ENCODE measurements around the gene C10orf143. TPM values are rescaled to one million over a fixed set of nuclear protein-coding genes. Genes with fewer than 3 reads are reported as not detected.

C10orf143 gene
- total RNA-seq, 5 donors from 2014 or later (not counting 1 experiment from before 2014, with no cell fraction given), result 7.6 to 14.6 (median 12.3) TPM

- Mint-ChIP-seq H3K36me3 (peaks cover 7% of the 10 kb centered on the region), H3K27ac (no peak overlapping the region), H3K4me3 (no peak overlapping the region), H3K27me3 (peaks cover 0 to 3% of the 10 kb centered on the region in 2 donors), H3K9me3 (peaks cover 0 to 6% (median 0%) of the 10 kb centered on the region in 3 donors), H3K4me1 (no peaks in the 10 kb centered on the region)
- no peaks in the 10 kb centered on the region for H3K36me3 ChIP-seq (ENCODE audit: control insufficient read depth in 2 of 2, extremely low read depth in 1 of 2, insufficient read depth in 1 of 2, low read length in 1 of 2)
- H3K4me3 ChIP-seq (ENCODE audit: control insufficient read depth in 1 of 2, extremely low read depth in 1 of 2, low read length in 1 of 2), result no peak overlapping the region
- H3K9me3 ChIP-seq, result no peaks in the 10 kb centered on the region
- 89% methylated on average over 3 of the region's 3 CpGs for WGBS (ENCODE audit: insufficient coverage)
- no peaks in the 10 kb centered on the region for H3K4me1 ChIP-seq (ENCODE audit: control insufficient read depth in 1 of 2, extremely low read depth in 1 of 2, insufficient read depth in 2 of 2, low read length in 2 of 2)
- DNase-seq (no peak), ATAC-seq (replicated peaks in 1 of 4) (no peak)
- H3K27ac ChIP-seq (ENCODE audit: low read length), result no peak overlapping the region
- POLR2A ChIA-PET, result no interaction called here
- CTCF ChIA-PET, result no interaction called here
- H3K27me3 ChIP-seq (replicated peaks in 1 of 2; ENCODE audit: control insufficient read depth in 2 of 2, extremely low read depth in 1 of 2, insufficient read depth in 2 of 2, low read length in 1 of 2), result peaks cover 0 to 8% of the 10 kb centered on the region in 2 experiments
These were observed 56.6 kb downstream of the C10orf143 start for GRCh38 chr10:130054021-130054420.

GRCh38 chr10:130053561-130053960 lies 57.1 kb downstream of the C10orf143 start:
- peaks cover 0 to 3% of the 10 kb centered on the region in 2 donors for H3K27me3 Mint-ChIP-seq

GRCh38 chr10:130052193-130052592 lies 58.4 kb downstream of the C10orf143 start:
- no peaks in the 10 kb centered on the region for H3K9me3 ChIP-seq
- Mint-ChIP-seq H3K9me3 (peaks cover 0 to 6% (median 0%) of the 10 kb centered on the region in 3 donors), H3K4me1 (no peaks in the 10 kb centered on the region), H3K27ac (no peak overlapping the region), H3K27me3 (peaks cover 0 to 3% of the 10 kb centered on the region in 2 donors), H3K36me3 (peaks cover 6% of the 10 kb centered on the region), H3K4me3 (no peak overlapping the region)
- DNase-seq (no peak), ATAC-seq (replicated peaks in 1 of 4) (no peak)
- WGBS (ENCODE audit: insufficient coverage), result 81% methylated on average over 8 of the region's 9 CpGs
- no peak overlapping the region for H3K27ac ChIP-seq (ENCODE audit: low read length)
- H3K36me3 ChIP-seq (ENCODE audit: control insufficient read depth in 2 of 2, extremely low read depth in 1 of 2, insufficient read depth in 1 of 2, low read length in 1 of 2), result no peaks in the 10 kb centered on the region
- H3K4me3 ChIP-seq (ENCODE audit: control insufficient read depth in 1 of 2, extremely low read depth in 1 of 2, low read length in 1 of 2), result no peak overlapping the region
- H3K4me1 ChIP-seq (ENCODE audit: control insufficient read depth in 1 of 2, extremely low read depth in 1 of 2, insufficient read depth in 2 of 2, low read length in 2 of 2), result no peaks in the 10 kb centered on the region
- ChIA-PET POLR2A (no interaction called here), CTCF (no interaction called here)
- peaks cover 0 to 15% of the 10 kb centered on the region in 2 experiments for H3K27me3 ChIP-seq (replicated peaks in 1 of 2; ENCODE audit: control insufficient read depth in 2 of 2, extremely low read depth in 1 of 2, insufficient read depth in 2 of 2, low read length in 1 of 2)

More at GRCh38 chr10:130053561-130053960, 57.1 kb downstream of the C10orf143 start:
- Histone ChIP-seq H3K4me1 (ENCODE audit: control insufficient read depth in 1 of 2, extremely low read depth in 1 of 2, insufficient read depth in 2 of 2, low read length in 2 of 2) (no peaks in the 10 kb centered on the region), H3K27me3 (replicated peaks in 1 of 2; ENCODE audit: control insufficient read depth in 2 of 2, extremely low read depth in 1 of 2, insufficient read depth in 2 of 2, low read length in 1 of 2) (peaks cover 0 to 8% of the 10 kb centered on the region in 2 experiments), H3K36me3 (ENCODE audit: control insufficient read depth in 2 of 2, extremely low read depth in 1 of 2, insufficient read depth in 1 of 2, low read length in 1 of 2) (no peaks in the 10 kb centered on the region), H3K27ac (ENCODE audit: low read length) (no peak overlapping the region), H3K4me3 (ENCODE audit: control insufficient read depth in 1 of 2, extremely low read depth in 1 of 2, low read length in 1 of 2) (no peak overlapping the region), H3K9me3 (no peaks in the 10 kb centered on the region)
- 88% methylated on average over 11 of the region's 11 CpGs for WGBS (ENCODE audit: insufficient coverage)
- H3K9me3 Mint-ChIP-seq, result peaks cover 0 to 6% (median 0%) of the 10 kb centered on the region in 3 donors
- H3K36me3 Mint-ChIP-seq, result peaks cover 7% of the 10 kb centered on the region
- ChIA-PET CTCF (no interaction called here), POLR2A (no interaction called here)
- no peak overlapping the region for H3K4me3 Mint-ChIP-seq
- ATAC-seq (replicated peaks in 1 of 4) (no peak), DNase-seq (no peak)
- H3K27ac Mint-ChIP-seq, result no peak overlapping the region
- H3K4me1 Mint-ChIP-seq, result no peaks in the 10 kb centered on the region

- no peaks in the 10 kb centered on the region for H3K9me3 ChIP-seq
- H3K4me1 Mint-ChIP-seq, result no peaks in the 10 kb centered on the region
- H3K27me3 Mint-ChIP-seq, result peaks cover 0 to 3% of the 10 kb centered on the region in 2 donors
- H3K27ac Mint-ChIP-seq, result no peak overlapping the region
- no peak overlapping the region for H3K27ac ChIP-seq (ENCODE audit: low read length)
- ATAC-seq (replicated peaks in 1 of 4) (no peak), DNase-seq (no peak)
- H3K36me3 Mint-ChIP-seq, result peaks cover 3% of the 10 kb centered on the region
- H3K4me3 Mint-ChIP-seq, result no peak overlapping the region
- H3K4me3 ChIP-seq (ENCODE audit: control insufficient read depth in 1 of 2, extremely low read depth in 1 of 2, low read length in 1 of 2), result no peak overlapping the region
- peaks cover 0 to 15% of the 10 kb centered on the region in 2 experiments for H3K27me3 ChIP-seq (replicated peaks in 1 of 2; ENCODE audit: control insufficient read depth in 2 of 2, extremely low read depth in 1 of 2, insufficient read depth in 2 of 2, low read length in 1 of 2)
- WGBS (ENCODE audit: insufficient coverage), result 92% methylated on average over 12 of the region's 12 CpGs
- POLR2A ChIA-PET, result no interaction called here
- H3K36me3 ChIP-seq (ENCODE audit: control insufficient read depth in 2 of 2, extremely low read depth in 1 of 2, insufficient read depth in 1 of 2, low read length in 1 of 2), result no peaks in the 10 kb centered on the region
- H3K9me3 Mint-ChIP-seq, result peaks cover 0 to 6% (median 0%) of the 10 kb centered on the region in 3 donors
- H3K4me1 ChIP-seq (ENCODE audit: control insufficient read depth in 1 of 2, extremely low read depth in 1 of 2, insufficient read depth in 2 of 2, low read length in 2 of 2), result no peaks in the 10 kb centered on the region
- CTCF ChIA-PET, result no interaction called here
These were observed 59.9 kb downstream of the C10orf143 start for GRCh38 chr10:130050721-130051120.

- H3K4me3 ChIP-seq (ENCODE audit: control insufficient read depth in 1 of 2, extremely low read depth in 1 of 2, low read length in 1 of 2), result no peak overlapping the region
- POLR2A ChIA-PET, result no interaction called here
- no peak overlapping the region for H3K27ac ChIP-seq (ENCODE audit: low read length)
- no peaks in the 10 kb centered on the region for H3K9me3 ChIP-seq
- peaks cover 0 to 6% (median 0%) of the 10 kb centered on the region in 3 donors for H3K9me3 Mint-ChIP-seq
- CTCF ChIA-PET, result no interaction called here
- peaks cover 0 to 3% of the 10 kb centered on the region in 2 donors for H3K27me3 Mint-ChIP-seq
- peaks cover 0 to 18% of the 10 kb centered on the region in 2 experiments for H3K27me3 ChIP-seq (replicated peaks in 1 of 2; ENCODE audit: control insufficient read depth in 2 of 2, extremely low read depth in 1 of 2, insufficient read depth in 2 of 2, low read length in 1 of 2)
- H3K36me3 Mint-ChIP-seq, result peaks cover 3% of the 10 kb centered on the region
- H3K4me1 Mint-ChIP-seq, result no peaks in the 10 kb centered on the region
- WGBS (ENCODE audit: insufficient coverage), result 100% methylated on average over 9 of the region's 12 CpGs
- no peak overlapping the region for H3K4me3 Mint-ChIP-seq
- no peaks in the 10 kb centered on the region for H3K4me1 ChIP-seq (ENCODE audit: control insufficient read depth in 1 of 2, extremely low read depth in 1 of 2, insufficient read depth in 2 of 2, low read length in 2 of 2)
- no peak for DNase-seq
- no peak overlapping the region for H3K27ac Mint-ChIP-seq
- H3K36me3 ChIP-seq (ENCODE audit: control insufficient read depth in 2 of 2, extremely low read depth in 1 of 2, insufficient read depth in 1 of 2, low read length in 1 of 2), result no peaks in the 10 kb centered on the region
- no peak for ATAC-seq (replicated peaks in 1 of 4)
These were observed 60.6 kb downstream of the C10orf143 start for GRCh38 chr10:130049987-130050386.

GRCh38 chr10:130049244-130049643 lies 61.4 kb downstream of the C10orf143 start:
- no peaks in the 10 kb centered on the region for H3K4me1 Mint-ChIP-seq
- H3K4me1 ChIP-seq (ENCODE audit: control insufficient read depth in 1 of 2, extremely low read depth in 1 of 2, insufficient read depth in 2 of 2, low read length in 2 of 2), result no peaks in the 10 kb centered on the region
- no peak overlapping the region for H3K27ac ChIP-seq (ENCODE audit: low read length)
- CTCF ChIA-PET, result no interaction called here
- 85% methylated on average over 11 of the region's 12 CpGs for WGBS (ENCODE audit: insufficient coverage)
- POLR2A ChIA-PET, result no interaction called here
- DNase-seq (no peak), ATAC-seq (replicated peaks in 1 of 4) (no peak)
- H3K36me3 ChIP-seq (ENCODE audit: control insufficient read depth in 2 of 2, extremely low read depth in 1 of 2, insufficient read depth in 1 of 2, low read length in 1 of 2), result no peaks in the 10 kb centered on the region
- H3K36me3 Mint-ChIP-seq, result peaks cover 3% of the 10 kb centered on the region
- H3K27ac Mint-ChIP-seq, result no peak overlapping the region
- H3K4me3 ChIP-seq (ENCODE audit: control insufficient read depth in 1 of 2, extremely low read depth in 1 of 2, low read length in 1 of 2), result no peak overlapping the region
- no peak overlapping the region for H3K4me3 Mint-ChIP-seq
- H3K27me3 Mint-ChIP-seq, result peaks cover 3 to 4% of the 10 kb centered on the region in 2 donors
- no peaks in the 10 kb centered on the region for H3K9me3 ChIP-seq
- H3K27me3 ChIP-seq (replicated peaks in 1 of 2; ENCODE audit: control insufficient read depth in 2 of 2, extremely low read depth in 1 of 2, insufficient read depth in 2 of 2, low read length in 1 of 2), result peaks cover 0 to 25% of the 10 kb centered on the region in 2 experiments
- H3K9me3 Mint-ChIP-seq, result peaks cover 0 to 4% (median 0%) of the 10 kb centered on the region in 3 donors

- H3K27ac Mint-ChIP-seq, result no peak overlapping the region
These were observed 62.5 kb downstream of the C10orf143 start for GRCh38 chr10:130048081-130048480.

More at GRCh38 chr10:130048081-130048480, 62.5 kb downstream of the C10orf143 start:
- H3K36me3 Mint-ChIP-seq, result no peaks in the 10 kb centered on the region
- H3K9me3 Mint-ChIP-seq, result no peaks in the 10 kb centered on the region
- ATAC-seq (replicated peaks in 1 of 4), result no peak
- no peak overlapping the region for H3K4me3 Mint-ChIP-seq
- no peak for DNase-seq
- 78% methylated on average over 3 of the region's 3 CpGs for WGBS (ENCODE audit: insufficient coverage)
- no peaks in the 10 kb centered on the region for H3K9me3 ChIP-seq
- peaks cover 9 to 13% of the 10 kb centered on the region in 2 donors for H3K27me3 Mint-ChIP-seq
- H3K4me1 Mint-ChIP-seq, result no peaks in the 10 kb centered on the region
- H3K4me1 ChIP-seq (ENCODE audit: control insufficient read depth in 1 of 2, extremely low read depth in 1 of 2, insufficient read depth in 2 of 2, low read length in 2 of 2), result no peaks in the 10 kb centered on the region
- H3K27ac ChIP-seq (ENCODE audit: low read length), result no peak overlapping the region
- H3K36me3 ChIP-seq (ENCODE audit: control insufficient read depth in 2 of 2, extremely low read depth in 1 of 2, insufficient read depth in 1 of 2, low read length in 1 of 2), result no peaks in the 10 kb centered on the region
- peaks cover 0 to 35% of the 10 kb centered on the region in 2 experiments for H3K27me3 ChIP-seq (replicated peaks in 1 of 2; ENCODE audit: control insufficient read depth in 2 of 2, extremely low read depth in 1 of 2, insufficient read depth in 2 of 2, low read length in 1 of 2)
- H3K4me3 ChIP-seq (ENCODE audit: control insufficient read depth in 1 of 2, extremely low read depth in 1 of 2, low read length in 1 of 2), result no peak overlapping the region
- ChIA-PET POLR2A (interaction anchor here in 1 of 2 donors (0.6 kb wide), 1 partner anchor 897 kb away, joined by 9 read pairs; no protein-coding TSS in a partner anchor), CTCF (no interaction called here)

All from T-cell (primary cell).